Activated T-cell treated with anti-CD3 and anti-CD28 coated beads for 4 hours (primary cell): ENCODE measurements around the gene CEP95.

ENCODE experiments used
- DNase-seq: peaks from one replicate; pipeline ENCODE4 v3.0.0-alpha.2; 2020

The CEP95 gene

GRCh38 chr17:64496786-64497564, 9.8 kb upstream of the CEP95 start, which contains the start of gene POLG2:
TSS of gene POLG2 (minus strand) at chr17:64497054. CDS start at chr17:64496968, 86 bp downstream.
- DNase-seq: peak; percentile 91

- DNase-seq: no peak
These were observed 9.2 kb upstream of the CEP95 start for GRCh38 chr17:64497565-64498035.

- DNase-seq: no peak
These were observed 8.2 kb upstream of the CEP95 start for GRCh38 chr17:64498308-64499203.

- DNase-seq: no peak
These were observed 6.8 kb upstream of the CEP95 start for GRCh38 chr17:64499805-64500486.

GRCh38 chr17:64500487-64500859, 6.3 kb upstream of the CEP95 start:
- no peak for DNase-seq

- DNase-seq: no peak
These were observed 5.7 kb upstream of the CEP95 start for GRCh38 chr17:64500862-64501765.

GRCh38 chr17:64502021-64502420, 4.8 kb upstream of the CEP95 start:
- DNase-seq: no peak

- no peak for DNase-seq
These were observed 4.0 kb upstream of the CEP95 start for GRCh38 chr17:64502809-64503208.

- no peak for DNase-seq
These were observed 3.4 kb upstream of the CEP95 start for GRCh38 chr17:64503341-64503740.

GRCh38 chr17:64503821-64504768, 2.7 kb upstream of the CEP95 start:
- no peak for DNase-seq

GRCh38 chr17:64504769-64505339, 1.9 kb upstream of the CEP95 start:
- DNase-seq: no peak

GRCh38 chr17:64505340-64506200, 1.2 kb upstream of the CEP95 start:
- DNase-seq: peak; percentile 67

GRCh38 chr17:64506201-64506575, 589 bp upstream of the CEP95 start, which contains the start of gene DDX5:
TSS of gene DDX5 (minus strand) at chr17:64506289. CDS start at chr17:64506119, 170 bp downstream.
- DNase-seq: peak; percentile 97

- peak; percentile 8 for DNase-seq
These were observed 621 bp downstream of the CEP95 start for GRCh38 chr17:64507413-64507782.

GRCh38 chr17:64508683-64509082, 1.9 kb downstream of the CEP95 start:
- no peak for DNase-seq

GRCh38 chr17:64509179-64509578, 2.4 kb downstream of the CEP95 start:
- DNase-seq: no peak

GRCh38 chr17:64515419-64515818, 8.6 kb downstream of the CEP95 start:
- DNase-seq: no peak

GRCh38 chr17:64515829-64516228, 9.1 kb downstream of the CEP95 start:
- DNase-seq: no peak

- no peak for DNase-seq
These were observed 12.8 kb downstream of the CEP95 start for GRCh38 chr17:64519601-64520000.

- no peak for DNase-seq
These were observed 13.6 kb downstream of the CEP95 start for GRCh38 chr17:64520359-64520758.
